ENCODE results near the gene SPC24.

GRCh38 chr19:11179716-11180297, 24.2 kb upstream of the SPC24 start:
- no peak for TF ChIP-seq CTCF (IDR thresholded peaks at IDR 0.05)
- TF ChIP-seq POLR2A (IDR thresholded peaks at IDR 0.05): no peak
